HEK293T (cell line): Measurements from ENCODE around the gene FHOD3.

Experiments used
- BHLHE40 ChIP-seq: fragments of 450-650 bp; IDR thresholded peaks from 2 replicates; pipeline ENCODE4 v1.6.1; 2016; ENCODE audit warnings: mild to moderate bottlenecking, moderate library complexity, borderline replicate concordance
- ELF4 ChIP-seq: fragments of 450-650 bp; IDR thresholded peaks from 2 replicates; pipeline ENCODE4 v1.6.1; 2017; ENCODE audit warnings: antibody characterized with exemption
- FOXM1 ChIP-seq: fragments of 450-650 bp; IDR thresholded peaks from 2 replicates; pipeline ENCODE4 v1.6.1; 2017; ENCODE audit warnings: mild to moderate bottlenecking, borderline replicate concordance
- HDGF ChIP-seq: fragments of 450-650 bp; IDR thresholded peaks from 2 replicates; pipeline ENCODE4 v1.6.1; 2017; ENCODE audit warnings: antibody characterized with exemption, borderline replicate concordance
- LEF1 ChIP-seq: fragments of 450-650 bp; IDR thresholded peaks from 2 replicates; pipeline ENCODE4 v1.6.1; 2017; ENCODE audit warnings: mild to moderate bottlenecking, borderline replicate concordance
- NFRKB ChIP-seq: fragments of 450-650 bp; IDR thresholded peaks from 2 replicates; pipeline ENCODE4 v1.6.1; 2016; ENCODE audit warnings: mild to moderate bottlenecking, moderate library complexity
- SP1 ChIP-seq: fragments of 450-650 bp; IDR thresholded peaks from 2 replicates; pipeline ENCODE4 v1.6.1; 2017
- SUZ12 ChIP-seq: fragments of 450-650 bp; IDR thresholded peaks from 2 replicates; pipeline ENCODE4 v1.6.1; 2016; ENCODE audit warnings: mild to moderate bottlenecking
- TARDBP ChIP-seq: fragments of 450-650 bp; IDR thresholded peaks from 2 replicates; pipeline ENCODE4 v1.6.1; 2016
- TF ChIP-seq, protein P1 (sequence below): fragments of 450-650 bp; IDR thresholded peaks from 2 replicates; pipeline ENCODE4 v1.6.1; 2016

DNA sequence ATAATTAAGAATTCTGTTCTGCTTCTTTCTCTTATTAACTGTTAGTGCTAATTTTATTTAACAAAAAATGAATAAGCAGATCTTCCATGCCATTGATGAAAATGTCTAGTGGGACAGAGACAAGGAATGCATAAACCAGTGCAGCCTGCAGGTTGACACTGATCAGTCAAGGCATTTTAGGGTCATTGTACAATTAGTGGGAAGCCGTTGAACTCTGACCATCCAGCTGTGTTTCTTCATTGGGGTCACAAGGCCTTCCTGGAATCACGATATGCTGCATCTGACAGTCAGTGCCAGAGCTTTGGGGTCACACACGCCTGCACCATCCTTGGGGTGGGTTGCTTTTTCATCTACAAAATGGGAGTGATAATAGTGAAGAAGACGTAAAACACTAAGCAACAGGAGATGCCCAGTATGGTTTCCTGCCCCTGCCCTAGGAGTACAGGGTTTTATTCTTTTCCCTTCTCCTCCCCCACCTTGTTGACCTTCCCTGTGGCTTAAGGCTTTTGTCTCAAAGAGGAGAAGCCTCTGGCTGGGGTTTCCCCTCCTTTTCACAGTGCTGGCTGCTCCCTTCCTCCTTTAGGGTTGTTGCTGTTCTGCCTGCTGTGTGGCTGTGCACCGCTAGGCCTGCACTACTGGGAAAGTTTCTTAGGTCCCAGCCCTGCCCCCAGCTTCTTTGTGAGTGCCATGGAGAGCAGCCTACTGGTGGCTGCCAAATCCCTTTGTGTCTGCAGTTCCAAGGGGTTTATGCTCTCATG is 285.7 kb downstream of the FHOD3 start:
- TF ChIP-seq, protein P1, sequence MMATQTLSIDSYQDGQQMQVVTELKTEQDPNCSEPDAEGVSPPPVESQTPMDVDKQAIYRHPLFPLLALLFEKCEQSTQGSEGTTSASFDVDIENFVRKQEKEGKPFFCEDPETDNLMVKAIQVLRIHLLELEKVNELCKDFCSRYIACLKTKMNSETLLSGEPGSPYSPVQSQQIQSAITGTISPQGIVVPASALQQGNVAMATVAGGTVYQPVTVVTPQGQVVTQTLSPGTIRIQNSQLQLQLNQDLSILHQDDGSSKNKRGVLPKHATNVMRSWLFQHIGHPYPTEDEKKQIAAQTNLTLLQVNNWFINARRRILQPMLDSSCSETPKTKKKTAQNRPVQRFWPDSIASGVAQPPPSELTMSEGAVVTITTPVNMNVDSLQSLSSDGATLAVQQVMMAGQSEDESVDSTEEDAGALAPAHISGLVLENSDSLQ, result no peak
- TF ChIP-seq FOXM1, result no peak
- no peak for TF ChIP-seq BHLHE40
- TF ChIP-seq SUZ12, result no peak
- no peak for TF ChIP-seq TARDBP
- TF ChIP-seq SP1, result no peak
- TF ChIP-seq HDGF, result no peak
- no peak for TF ChIP-seq ELF4
- TF ChIP-seq LEF1, result no peak
- TF ChIP-seq NFRKB, result no peak
